HepG2 (cell line): Measurements from ENCODE around the gene SLC44A4. TPM values are rescaled to one million over a fixed set of nuclear protein-coding genes. Genes with fewer than 3 reads are reported as not detected.

Experiments
- ARHGAP35 ChIP-seq: sonication (generic); formaldehyde crosslinking; IDR thresholded peaks from 2 replicates; pipeline ENCODE4 v1.9.0; 2022; ENCODE audit warnings: mild to moderate bottlenecking, inconsistent platforms, moderate library complexity, missing genetic modification reagents, borderline replicate concordance
- CHD2 ChIP-seq: IDR thresholded peaks from 2 replicates; pipeline ENCODE4 v1.6.1; 2011; ENCODE audit warnings: low read depth, low read length, improper control_type of control experiment
- FOXM1 ChIP-seq: sonication (generic); formaldehyde crosslinking; IDR thresholded peaks from 2 replicates; pipeline ENCODE4 v1.5.0; 2020; ENCODE audit warnings: missing genetic modification reagents
- FOXO1 ChIP-seq: sonication (generic); formaldehyde crosslinking; IDR thresholded peaks from 2 replicates; pipeline ENCODE4 v1.4.0; 2020; ENCODE audit warnings: missing genetic modification reagents
- GABPB1 ChIP-seq: IDR thresholded peaks from 2 replicates; pipeline ENCODE4 v1.6.1; 2016; ENCODE audit warnings: mild to moderate bottlenecking, missing genetic modification reagents, moderate library complexity, missing compliant biosample characterization
- HNF4A ChIP-seq: sonication (generic); formaldehyde crosslinking; IDR thresholded peaks from 2 replicates; pipeline ENCODE4 v1.4.0; 2020; ENCODE audit warnings: missing genetic modification reagents
- HOXA7 ChIP-seq: sonication (generic); formaldehyde crosslinking; IDR thresholded peaks from 2 replicates; pipeline ENCODE4 v1.8.1; 2022; ENCODE audit warnings: mild to moderate bottlenecking, missing genetic modification reagents, moderate library complexity
- JDP2 ChIP-seq: sonication (generic); formaldehyde crosslinking; IDR thresholded peaks from 2 replicates; pipeline ENCODE4 v1.8.1; 2022; ENCODE audit warnings: missing genetic modification reagents, borderline replicate concordance
- KDM3A ChIP-seq: IDR thresholded peaks from 2 replicates; pipeline ENCODE4 v1.6.1; 2018; ENCODE audit warnings: low read depth, missing compliant biosample characterization
- MAZ ChIP-seq, 2 experiments: sonication (generic) in 1 of 2; formaldehyde crosslinking in 1 of 2; IDR thresholded peaks; 2 replicates each; pipeline versions ENCODE4 v1.5.0 to v1.6.1; 2012 to 2020; ENCODE audit warnings: low read depth in 2 of 2, mild to moderate bottlenecking in 2 of 2, borderline replicate concordance in 1 of 2, improper control_type of control experiment in 1 of 2, low read length in 1 of 2, missing genetic modification reagents in 1 of 2, moderate library complexity in 1 of 2
- MYC ChIP-seq: sonication (generic); formaldehyde crosslinking; IDR thresholded peaks from 2 replicates; pipeline ENCODE4 v1.9.0; 2021; ENCODE audit warnings: missing genetic modification reagents, borderline replicate concordance
- NCOA1 ChIP-seq: sonication (generic); formaldehyde crosslinking; IDR thresholded peaks from 2 replicates; pipeline ENCODE4 v1.9.0; 2021; ENCODE audit warnings: missing genetic modification reagents
- NFKBIZ ChIP-seq: IDR thresholded peaks from 2 replicates; pipeline ENCODE4 v1.6.1; 2018; ENCODE audit warnings: missing genetic modification reagents, missing compliant biosample characterization
- PHF20 ChIP-seq: sonication (generic); formaldehyde crosslinking; IDR thresholded peaks from 2 replicates; pipeline ENCODE4 v1.5.0; 2020; ENCODE audit warnings: mild to moderate bottlenecking, missing genetic modification reagents
- POGZ ChIP-seq: sonication (generic); formaldehyde crosslinking; IDR thresholded peaks from 2 replicates; pipeline ENCODE4 v1.4.0; 2020; ENCODE audit warnings: mild to moderate bottlenecking, missing genetic modification reagents
- REPIN1 ChIP-seq: sonication (generic); formaldehyde crosslinking; IDR thresholded peaks from 2 replicates; pipeline ENCODE4 v1.8.0; 2022; ENCODE audit warnings: missing genetic modification reagents, low read depth, mild to moderate bottlenecking, borderline replicate concordance
- YEATS4 ChIP-seq: sonication (generic); formaldehyde crosslinking; IDR thresholded peaks from 2 replicates; pipeline ENCODE4 v1.4.0; 2020; ENCODE audit warnings: missing genetic modification reagents, borderline replicate concordance
- ZBTB38 ChIP-seq: sonication (generic); formaldehyde crosslinking; IDR thresholded peaks from 2 replicates; pipeline ENCODE4 v1.5.1; 2020; ENCODE audit warnings: mild to moderate bottlenecking, missing genetic modification reagents
- ZFP37 ChIP-seq: sonication (generic); formaldehyde crosslinking; IDR thresholded peaks from 2 replicates; pipeline ENCODE4 v1.4.0; 2020; ENCODE audit warnings: missing genetic modification reagents, borderline replicate concordance
- ZKSCAN5 ChIP-seq: sonication (generic); formaldehyde crosslinking; IDR thresholded peaks from 2 replicates; pipeline ENCODE4 v1.5.1; 2020; ENCODE audit warnings: mild to moderate bottlenecking, missing genetic modification reagents
- ZNF496 ChIP-seq: sonication (generic); formaldehyde crosslinking; IDR thresholded peaks from 2 replicates; pipeline ENCODE4 v1.8.1; 2023; ENCODE audit warnings: mild to moderate bottlenecking, moderate library complexity, missing genetic modification reagents; ENCODE audit not compliant: insufficient replicate concordance
- ZNF501 ChIP-seq: sonication (generic); formaldehyde crosslinking; IDR thresholded peaks from 2 replicates; pipeline ENCODE4 v1.5.1; 2020; ENCODE audit warnings: mild to moderate bottlenecking, moderate library complexity, missing genetic modification reagents
- ZNF564 ChIP-seq: sonication (generic); formaldehyde crosslinking; IDR thresholded peaks from 2 replicates; pipeline ENCODE4 v1.8.1; 2023; ENCODE audit warnings: mild to moderate bottlenecking, missing genetic modification reagents
- ZNF607 ChIP-seq: sonication (generic); formaldehyde crosslinking; IDR thresholded peaks from 2 replicates; pipeline ENCODE4 v1.5.1; 2020; ENCODE audit warnings: missing genetic modification reagents, mild to moderate bottlenecking, borderline replicate concordance
- polyA plus RNA-seq, 8 experiments: library from polyadenylated mRNA; depleted of rRNA in 3 of 8; stranded (reverse) in 7 of 8; unstranded in 1 of 8; fragments of >200 nt; fragmentation: Illumina TruSeq in 4 of 8; extraction: Trizol in 4 of 8; gene quantifications; 2 replicates each; pipeline versions ENCODE4 v1.2.1 to v1.2.3, GENCODE V29; 2011 to 2016; ENCODE audit warnings: low read depth in 4 of 8, missing spikeins in 1 of 8, mixed read lengths in 1 of 8; ENCODE audit not compliant: insufficient read depth in 1 of 8
- total RNA-seq, 5 experiments: library from RNA; depleted of rRNA; stranded (reverse); fragments of >200 nt; fragmentation: Illumina TruSeq; extraction: Trizol; gene quantifications; 2 replicates each; pipeline ENCODE4 v1.2.3, GENCODE V29; 2016; ENCODE audit warnings: low read depth in 1 of 5
- TF ChIP-seq, protein P1 (sequence below): sonication (generic); formaldehyde crosslinking; IDR thresholded peaks from 2 replicates; pipeline ENCODE4 v1.8.0; 2022; ENCODE audit warnings: mild to moderate bottlenecking, missing genetic modification reagents, moderate library complexity
- TF ChIP-seq, protein P2 (sequence below): sonication (generic); formaldehyde crosslinking; IDR thresholded peaks from 2 replicates; pipeline ENCODE4 v1.8.1; 2023; ENCODE audit warnings: mild to moderate bottlenecking, missing genetic modification reagents
- TF ChIP-seq, protein P3 (sequence below): sonication (generic); formaldehyde crosslinking; IDR thresholded peaks from 2 replicates; pipeline ENCODE4 v1.5.0; 2020; ENCODE audit warnings: mild to moderate bottlenecking, missing genetic modification reagents, borderline replicate concordance

The SLC44A4 gene
- total and polyA plus RNA-seq, 2 of the 13 experiments (the other 11 are each of a cell fraction or from before 2014, with no cell fraction given): 3.5 to 5.9 TPM

DNA sequence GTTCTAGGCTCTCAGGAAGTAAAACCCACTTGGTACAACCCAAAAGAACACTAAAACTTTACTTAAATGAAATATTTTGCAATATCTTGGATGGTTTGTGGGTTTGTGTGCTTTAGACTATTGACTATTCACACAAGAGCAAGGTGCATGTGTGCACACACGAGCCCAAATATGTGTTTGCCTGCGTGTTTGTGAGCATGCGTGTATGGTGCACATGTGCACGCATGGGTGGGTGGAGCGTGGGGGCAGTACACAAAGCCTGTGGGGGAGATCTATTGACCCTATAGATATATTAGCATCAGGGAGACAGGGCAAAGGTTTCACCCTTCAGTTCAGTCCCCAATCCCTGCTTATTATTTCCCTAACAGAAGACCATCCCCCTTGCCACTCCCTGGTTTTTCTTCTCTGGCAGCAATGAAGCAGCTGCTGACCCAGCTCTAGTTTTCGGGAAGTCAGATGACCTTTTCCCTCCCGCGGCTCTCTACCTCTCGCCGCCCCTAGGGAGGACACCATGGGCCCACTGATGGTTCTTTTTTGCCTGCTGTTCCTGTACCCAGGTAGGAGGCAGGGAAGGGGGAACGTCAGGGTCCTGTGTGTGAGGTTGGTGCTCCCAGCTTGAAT lies 48.6 kb upstream of the SLC44A4 start, which contains the start of gene C2 (continued):
- TF ChIP-seq NCOA1 (CRISPR knock-in tag) (no peak), CHD2 (no peak), HNF4A (CRISPR knock-in tag) (peak; percentile 98), JDP2 (CRISPR knock-in tag) (no peak), REPIN1 (peak; percentile 94), HOXA7 (CRISPR knock-in tag) (no peak), FOXM1 (CRISPR knock-in tag) (no peak), MAZ (IDR thresholded peaks at IDR 0.05; ENCODE audit: borderline replicate concordance, low read depth, low read length) (peak; percentile 82; the same call in 1 of the 2 replicates), MAZ (CRISPR knock-in tag; IDR thresholded peaks at IDR 0.05; ENCODE audit: low read depth) (peak; percentile 90; the same call in 1 of the 2 replicates), ZNF496 (CRISPR knock-in tag) (no peak), ZNF607 (peak; percentile 64; the same call in 1 of the 2 replicates), PHF20 (CRISPR knock-in tag) (no peak), ZBTB38 (CRISPR knock-in tag) (peak; percentile 5; the same call in 1 of the 2 replicates), YEATS4 (CRISPR knock-in tag) (peak; percentile 97), GABPB1 (CRISPR knock-in tag) (peak; percentile 51; the same call in 1 of the 2 replicates), FOXO1 (peak; percentile 95), ZKSCAN5 (CRISPR knock-in tag) (no peak), POGZ (CRISPR knock-in tag) (peak; percentile 63; the same call in 1 of the 2 replicates), ZFP37 (CRISPR knock-in tag) (no peak; the same call in 1 of the 2 replicates), KDM3A (CRISPR knock-in tag) (peak; percentile 57; the same call in 1 of the 2 replicates), ZNF564 (CRISPR knock-in tag) (no peak; the same call in 1 of the 2 replicates), ARHGAP35 (CRISPR knock-in tag) (no peak), MYC (peak; percentile 98), ZNF501 (peak; percentile 84; the same call in 1 of the 2 replicates), NFKBIZ (CRISPR knock-in tag) (peak; percentile 23)
- TF ChIP-seq, protein P1, sequence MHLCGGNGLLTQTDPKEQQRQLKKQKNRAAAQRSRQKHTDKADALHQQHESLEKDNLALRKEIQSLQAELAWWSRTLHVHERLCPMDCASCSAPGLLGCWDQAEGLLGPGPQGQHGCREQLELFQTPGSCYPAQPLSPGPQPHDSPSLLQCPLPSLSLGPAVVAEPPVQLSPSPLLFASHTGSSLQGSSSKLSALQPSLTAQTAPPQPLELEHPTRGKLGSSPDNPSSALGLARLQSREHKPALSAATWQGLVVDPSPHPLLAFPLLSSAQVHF (CRISPR knock-in tag): no peak
- TF ChIP-seq, protein P2, sequence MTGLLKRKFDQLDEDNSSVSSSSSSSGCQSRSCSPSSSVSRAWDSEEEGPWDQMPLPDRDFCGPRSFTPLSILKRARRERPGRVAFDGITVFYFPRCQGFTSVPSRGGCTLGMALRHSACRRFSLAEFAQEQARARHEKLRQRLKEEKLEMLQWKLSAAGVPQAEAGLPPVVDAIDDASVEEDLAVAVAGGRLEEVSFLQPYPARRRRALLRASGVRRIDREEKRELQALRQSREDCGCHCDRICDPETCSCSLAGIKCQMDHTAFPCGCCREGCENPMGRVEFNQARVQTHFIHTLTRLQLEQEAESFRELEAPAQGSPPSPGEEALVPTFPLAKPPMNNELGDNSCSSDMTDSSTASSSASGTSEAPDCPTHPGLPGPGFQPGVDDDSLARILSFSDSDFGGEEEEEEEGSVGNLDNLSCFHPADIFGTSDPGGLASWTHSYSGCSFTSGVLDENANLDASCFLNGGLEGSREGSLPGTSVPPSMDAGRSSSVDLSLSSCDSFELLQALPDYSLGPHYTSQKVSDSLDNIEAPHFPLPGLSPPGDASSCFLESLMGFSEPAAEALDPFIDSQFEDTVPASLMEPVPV (CRISPR knock-in tag): 0 out of 2 replicates have a peak, but pooled peaks have one; percentile 84
- TF ChIP-seq, protein P3, sequence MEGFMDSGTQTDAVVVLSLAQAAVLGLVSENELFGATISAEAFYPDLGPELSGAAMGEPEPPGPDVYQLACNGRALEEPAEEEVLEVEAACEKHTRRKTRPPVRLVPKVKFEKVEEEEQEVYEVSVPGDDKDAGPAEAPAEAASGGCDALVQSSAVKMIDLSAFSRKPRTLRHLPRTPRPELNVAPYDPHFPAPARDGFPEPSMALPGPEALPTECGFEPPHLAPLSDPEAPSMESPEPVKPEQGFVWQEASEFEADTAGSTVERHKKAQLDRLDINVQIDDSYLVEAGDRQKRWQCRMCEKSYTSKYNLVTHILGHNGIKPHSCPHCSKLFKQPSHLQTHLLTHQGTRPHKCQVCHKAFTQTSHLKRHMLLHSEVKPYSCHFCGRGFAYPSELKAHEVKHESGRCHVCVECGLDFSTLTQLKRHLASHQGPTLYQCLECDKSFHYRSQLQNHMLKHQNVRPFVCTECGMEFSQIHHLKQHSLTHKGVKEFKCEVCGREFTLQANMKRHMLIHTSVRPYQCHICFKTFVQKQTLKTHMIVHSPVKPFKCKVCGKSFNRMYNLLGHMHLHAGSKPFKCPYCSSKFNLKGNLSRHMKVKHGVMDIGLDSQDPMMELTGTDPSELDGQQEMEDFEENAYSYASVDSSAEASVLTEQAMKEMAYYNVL (CRISPR knock-in tag): peak; percentile 79; the same call in 1 of the 2 replicates
